ENCODE measurements around the gene CAPN1.

- TF ChIP-seq ELK1 (IDR thresholded peaks at IDR 0.05; ENCODE audit: low read depth, low read length): no peak
- TF ChIP-seq JUN (IDR thresholded peaks at IDR 0.05): 0 out of 5 replicates have a peak, but pooled peaks of 1 of the 2 experiments have one; percentile 45
- no peak for TF ChIP-seq EP300 (IDR thresholded peaks at IDR 0.05)
- no peak for TF ChIP-seq FOSB (CRISPR knock-in tag; IDR thresholded peaks at IDR 0.05)
- peak; percentile 52 for TF ChIP-seq CTCF (IDR thresholded peaks at IDR 0.05)
- no peak for TF ChIP-seq POLR2A (IDR thresholded peaks at IDR 0.05; ENCODE audit: low read length)
Observed at GRCh38 chr11:65180877-65181568, 705 bp upstream of the CAPN1 start.

Measured in A549 (cell line).